ENCODE measurements around the gene RBM19. TPM values are rescaled to one million over a fixed set of nuclear protein-coding genes. Genes with fewer than 3 reads are reported as not detected.

The RBM19 gene
- total RNA-seq, 2 donors from 2014 or later: 38.6 to 43.1 TPM

DNA sequence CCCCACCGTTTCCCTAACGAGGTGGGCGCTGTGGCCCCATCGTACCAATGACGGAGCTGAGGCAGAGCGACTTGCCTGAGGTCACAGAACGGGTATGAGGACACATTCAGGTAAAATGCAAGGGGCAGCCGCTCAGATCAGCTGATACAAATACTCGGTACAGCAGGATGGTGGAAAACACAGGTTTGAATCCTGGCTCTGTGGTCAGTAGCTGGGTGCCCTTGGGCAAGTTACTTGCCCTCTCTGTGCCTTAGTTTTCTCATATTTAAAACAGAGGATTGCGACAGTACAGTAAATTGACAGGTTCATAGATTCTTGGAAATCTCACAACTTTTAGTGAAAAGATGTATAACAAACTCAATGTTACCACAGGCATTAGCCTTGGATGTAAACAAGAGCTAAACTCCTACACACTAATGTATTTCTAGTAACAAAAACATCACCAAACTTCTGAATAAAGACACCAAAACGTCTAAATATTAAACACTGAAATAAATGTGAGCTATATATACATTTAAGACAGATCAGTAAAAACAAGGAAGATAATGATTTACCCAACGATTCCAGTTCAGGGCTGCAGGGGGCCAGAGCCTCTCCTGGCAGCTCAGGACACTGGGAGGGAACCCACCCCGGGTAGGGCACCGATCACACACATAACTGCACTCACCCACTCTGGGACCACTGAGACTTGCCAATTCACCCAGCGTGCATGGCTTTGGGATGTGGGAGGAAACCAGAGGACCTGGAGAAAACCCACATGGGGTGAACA lies 128.4 kb downstream of the RBM19 start:
- TF ChIP-seq, protein P1, sequence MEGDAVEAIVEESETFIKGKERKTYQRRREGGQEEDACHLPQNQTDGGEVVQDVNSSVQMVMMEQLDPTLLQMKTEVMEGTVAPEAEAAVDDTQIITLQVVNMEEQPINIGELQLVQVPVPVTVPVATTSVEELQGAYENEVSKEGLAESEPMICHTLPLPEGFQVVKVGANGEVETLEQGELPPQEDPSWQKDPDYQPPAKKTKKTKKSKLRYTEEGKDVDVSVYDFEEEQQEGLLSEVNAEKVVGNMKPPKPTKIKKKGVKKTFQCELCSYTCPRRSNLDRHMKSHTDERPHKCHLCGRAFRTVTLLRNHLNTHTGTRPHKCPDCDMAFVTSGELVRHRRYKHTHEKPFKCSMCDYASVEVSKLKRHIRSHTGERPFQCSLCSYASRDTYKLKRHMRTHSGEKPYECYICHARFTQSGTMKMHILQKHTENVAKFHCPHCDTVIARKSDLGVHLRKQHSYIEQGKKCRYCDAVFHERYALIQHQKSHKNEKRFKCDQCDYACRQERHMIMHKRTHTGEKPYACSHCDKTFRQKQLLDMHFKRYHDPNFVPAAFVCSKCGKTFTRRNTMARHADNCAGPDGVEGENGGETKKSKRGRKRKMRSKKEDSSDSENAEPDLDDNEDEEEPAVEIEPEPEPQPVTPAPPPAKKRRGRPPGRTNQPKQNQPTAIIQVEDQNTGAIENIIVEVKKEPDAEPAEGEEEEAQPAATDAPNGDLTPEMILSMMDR (conservative IDR thresholded peaks at IDR 0.05): peak; percentile 63

DNA sequence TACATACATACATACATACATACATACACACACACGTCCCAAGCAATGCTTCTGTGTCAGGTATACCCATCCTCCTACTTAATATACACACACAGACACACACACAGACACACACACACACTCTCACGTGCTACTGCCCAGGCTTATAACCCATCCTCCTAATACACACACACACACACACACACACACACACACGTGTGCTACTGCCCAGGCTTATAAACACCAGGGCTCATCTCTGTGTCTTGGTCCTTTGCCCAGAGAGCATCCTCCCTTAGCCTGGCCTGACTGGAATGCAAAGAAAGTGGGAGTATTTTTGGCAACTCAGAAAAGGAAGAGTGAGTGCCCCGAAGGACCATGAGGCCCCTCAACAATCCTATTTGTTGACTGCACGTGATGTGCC lies 129.0 kb downstream of the RBM19 start:
- no peaks in the 10 kb centered on the region for H3K9me3 ChIP-seq (ENCODE audit: control insufficient read depth, low read length)
- DNase-seq: no peak
- no peak overlapping the region for H3K27ac Mint-ChIP-seq

More for the DNA sequence above, 128.4 kb downstream of the RBM19 start:
- Histone ChIP-seq H3K27ac (ENCODE audit: low read depth, low read length) (no peak overlapping the region), H3K4me3 (ENCODE audit: low read length) (no peak overlapping the region), H3K36me3 (ENCODE audit: control insufficient read depth, insufficient read depth, low read length) (no peaks in the 10 kb centered on the region), H3K9ac (ENCODE audit: extremely low read depth, low read length, poor library complexity, severe bottlenecking) (no peak overlapping the region), H3K9me3 (ENCODE audit: control insufficient read depth, low read length) (no peaks in the 10 kb centered on the region), H3K27me3 (ENCODE audit: control insufficient read depth, insufficient read depth, low read length, poor library complexity, severe bottlenecking) (no peaks in the 10 kb centered on the region), H3K4me1 (ENCODE audit: control insufficient read depth, insufficient read depth, low read length) (no peaks in the 10 kb centered on the region)
- DNase-seq: no peak
- no peaks in the 10 kb centered on the region for H3K27me3 Mint-ChIP-seq (ENCODE audit: insufficient read depth)
- H3K36me3 Mint-ChIP-seq (ENCODE audit: low read depth): peaks cover 8% of the 10 kb centered on the region
- H3K9me3 Mint-ChIP-seq: no peaks in the 10 kb centered on the region
- H3K4me1 Mint-ChIP-seq: no peaks in the 10 kb centered on the region
- WGBS, 2 experiments (ENCODE audit: insufficient coverage in 1 of 2, insufficient read length in 1 of 2): 91 to 93% methylated on average over 13 to 14 of the region's 15 CpGs
- H3K27ac Mint-ChIP-seq: no peak overlapping the region
- no peak overlapping the region for H3K4me3 Mint-ChIP-seq

DNA sequence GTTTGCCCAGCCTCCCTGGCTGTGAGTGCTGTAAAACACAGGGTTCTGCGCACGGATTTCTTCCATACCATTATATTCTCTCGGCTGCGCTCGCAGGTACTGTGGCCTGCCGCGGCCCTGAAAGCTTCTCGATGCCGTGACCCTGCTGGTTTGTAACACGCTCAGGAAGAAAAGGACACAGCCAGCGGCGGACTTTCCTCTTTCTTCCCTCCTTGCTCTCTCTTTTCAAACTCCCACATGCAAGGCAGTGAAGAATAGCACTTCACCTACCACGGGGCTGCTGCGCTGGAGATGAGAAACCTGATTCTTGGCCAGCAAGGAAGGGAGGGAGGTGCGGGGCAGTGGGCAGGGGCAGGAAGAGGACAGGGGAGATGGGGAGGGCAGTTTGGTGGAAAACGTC lies 130.2 kb downstream of the RBM19 start:
- Histone ChIP-seq H3K27ac (ENCODE audit: low read depth, low read length) (peak overlapping the region; percentile 57), H3K27me3 (ENCODE audit: control insufficient read depth, insufficient read depth, low read length, poor library complexity, severe bottlenecking) (no peaks in the 10 kb centered on the region), H3K36me3 (ENCODE audit: control insufficient read depth, insufficient read depth, low read length) (no peaks in the 10 kb centered on the region), H3K4me3 (ENCODE audit: low read length) (no peak overlapping the region), H3K4me1 (ENCODE audit: control insufficient read depth, insufficient read depth, low read length) (no peaks in the 10 kb centered on the region), H3K9me3 (ENCODE audit: control insufficient read depth, low read length) (no peaks in the 10 kb centered on the region), H3K9ac (ENCODE audit: extremely low read depth, low read length, poor library complexity, severe bottlenecking) (no peak overlapping the region)
- Mint-ChIP-seq H3K36me3 (ENCODE audit: low read depth) (no peaks in the 10 kb centered on the region), H3K27me3 (ENCODE audit: insufficient read depth) (no peaks in the 10 kb centered on the region), H3K4me3 (no peak overlapping the region), H3K9me3 (no peaks in the 10 kb centered on the region), H3K4me1 (peaks cover 4% of the 10 kb centered on the region), H3K27ac (no peak overlapping the region)
- 85 to 89% methylated on average over 13 to 14 of the region's 16 CpGs for WGBS, 2 experiments (ENCODE audit: insufficient coverage in 1 of 2, insufficient read length in 1 of 2)
- DNase-seq: no peak
- TF ChIP-seq, protein P1 (conservative IDR thresholded peaks at IDR 0.05): no peak

More for the DNA sequence above, 129.0 kb downstream of the RBM19 start:
- no peaks in the 10 kb centered on the region for H3K27me3 ChIP-seq (ENCODE audit: control insufficient read depth, insufficient read depth, low read length, poor library complexity, severe bottlenecking)
- Mint-ChIP-seq H3K9me3 (no peaks in the 10 kb centered on the region), H3K4me3 (no peak overlapping the region), H3K27me3 (ENCODE audit: insufficient read depth) (no peaks in the 10 kb centered on the region), H3K36me3 (ENCODE audit: low read depth) (peaks cover 4% of the 10 kb centered on the region), H3K4me1 (no peaks in the 10 kb centered on the region)
- no peaks in the 10 kb centered on the region for H3K4me1 ChIP-seq (ENCODE audit: control insufficient read depth, insufficient read depth, low read length)
- WGBS, 2 experiments (ENCODE audit: insufficient coverage in 1 of 2, insufficient read length in 1 of 2): 88 to 98% methylated on average over 4 to 5 of the region's 5 CpGs
- TF ChIP-seq, protein P1 (conservative IDR thresholded peaks at IDR 0.05): no peak
- H3K36me3 ChIP-seq (ENCODE audit: control insufficient read depth, insufficient read depth, low read length): no peaks in the 10 kb centered on the region
- H3K27ac ChIP-seq (ENCODE audit: low read depth, low read length): no peak overlapping the region
- no peak overlapping the region for H3K4me3 ChIP-seq (ENCODE audit: low read length)
- no peak overlapping the region for H3K9ac ChIP-seq (ENCODE audit: extremely low read depth, low read length, poor library complexity, severe bottlenecking)
